H1 (cell line): ENCODE measurements around the gene N4BP3.

Experiments
- ASH2L ChIP-seq: fragments of 200-600, 300-600 bp; sonication (generic); IDR thresholded peaks from one replicate; pipeline ENCODE4 v1.7.1; 2017; ENCODE audit warnings: low read length
- CEBPB ChIP-seq: IDR thresholded peaks from 2 replicates; pipeline ENCODE4 v1.6.1; 2012; ENCODE audit warnings: low read depth, low read length
- CHD2 ChIP-seq: IDR thresholded peaks from 2 replicates; pipeline ENCODE4 v1.6.1; 2012; ENCODE audit warnings: low read length, improper control_type of control experiment
- CTCF ChIP-seq, 3 experiments: IDR thresholded peaks; 1 replicate in 2 of 3; 2 replicates in 1 of 3; pipeline versions ENCODE4 v1.5.1 to v1.6.1; 2011; ENCODE audit warnings: low read length in 3 of 3, mild to moderate bottlenecking in 3 of 3, inconsistent platforms in 2 of 3, low read depth in 1 of 3, moderate library complexity in 1 of 3; ENCODE audit not compliant: insufficient read depth in 1 of 3; ENCODE audit errors: control extremely low read depth in 1 of 3
- EP300 ChIP-seq, 2 experiments: IDR thresholded peaks; 1 replicate in 1 of 2; 2 replicates in 1 of 2; pipeline ENCODE4 v1.6.1; 2011 to 2012; ENCODE audit warnings: low read depth in 2 of 2, low read length in 2 of 2, mild to moderate bottlenecking in 2 of 2, borderline replicate concordance in 1 of 2, inconsistent platforms in 1 of 2, moderate library complexity in 1 of 2
- HDAC2 ChIP-seq, 2 experiments: fragments of 300-600 bp in 1 of 2; sonication (generic) in 1 of 2; IDR thresholded peaks; 2 replicates each; pipeline ENCODE4 v1.6.1; 2011 to 2012; ENCODE audit warnings: low read depth in 2 of 2, low read length in 2 of 2, mild to moderate bottlenecking in 2 of 2, moderate library complexity in 2 of 2, borderline replicate concordance in 1 of 2, inconsistent platforms in 1 of 2
- KDM1A ChIP-seq: fragments of 200-600, 300-600 bp; sonication (generic); IDR thresholded peaks from 2 replicates; pipeline ENCODE4 v1.7.1; 2016; ENCODE audit warnings: mild to moderate bottlenecking, low read length, borderline replicate concordance
- NRF1 ChIP-seq: IDR thresholded peaks from 2 replicates; pipeline ENCODE4 v1.6.1; 2011; ENCODE audit warnings: mild to moderate bottlenecking, low read depth, low read length, improper control_type of control experiment
- POLR2A ChIP-seq, 2 experiments: IDR thresholded peaks; 1 replicate in 1 of 2; 2 replicates in 1 of 2; pipeline ENCODE4 v1.6.1; 2011; ENCODE audit warnings: low read depth in 2 of 2, low read length in 2 of 2, mild to moderate bottlenecking in 2 of 2; ENCODE audit errors: control extremely low read depth in 1 of 2
- RAD21 ChIP-seq, 2 experiments: IDR thresholded peaks in 1 of 2; conservative IDR thresholded peaks in 1 of 2; 2 replicates each; pipeline ENCODE4 v1.6.1; 2011; ENCODE audit warnings: low read depth in 2 of 2, low read length in 2 of 2, improper control_type of control experiment in 1 of 2, inconsistent platforms in 1 of 2, mild to moderate bottlenecking in 1 of 2, moderate library complexity in 1 of 2
- SP2 ChIP-seq: IDR thresholded peaks from 2 replicates; pipeline ENCODE4 v1.6.1; 2012; ENCODE audit warnings: mild to moderate bottlenecking, low read length, inconsistent platforms
- TBP ChIP-seq: IDR thresholded peaks from 2 replicates; pipeline ENCODE4 v1.6.1; 2011; ENCODE audit warnings: low read depth, low read length, improper control_type of control experiment
- TCF12 ChIP-seq: IDR thresholded peaks from 2 replicates; pipeline ENCODE4 v1.6.1; 2011; ENCODE audit warnings: low read depth, mild to moderate bottlenecking, low read length

- TF ChIP-seq POLR2A (IDR thresholded peaks at IDR 0.05; ENCODE audit: control extremely low read depth in 1 of 2, low read depth in 2 of 2, low read length in 2 of 2) = 0 out of 3 replicates have a peak, but pooled peaks of 1 of the 2 experiments have one; percentile 26
- no peak for TF ChIP-seq TCF12
- no peak for TF ChIP-seq NRF1
- no peak for TF ChIP-seq CEBPB
- no peak for TF ChIP-seq CTCF (IDR thresholded peaks at IDR 0.05; ENCODE audit: control extremely low read depth in 1 of 3, insufficient read depth in 1 of 3, low read depth in 1 of 3, low read length in 3 of 3)
- TF ChIP-seq KDM1A = no peak
- TF ChIP-seq RAD21 (IDR thresholded peaks at IDR 0.05 in 1 of 2, conservative IDR thresholded peaks at IDR 0.05 in 1 of 2; ENCODE audit: low read depth in 2 of 2, low read length in 2 of 2) = no peak
- TF ChIP-seq TBP = no peak
- no peak for TF ChIP-seq ASH2L
- no peak for TF ChIP-seq HDAC2 (IDR thresholded peaks at IDR 0.05; ENCODE audit: borderline replicate concordance in 1 of 2, low read depth in 2 of 2, low read length in 2 of 2)
- no peak for TF ChIP-seq SP2
- TF ChIP-seq CHD2 = no peak
- no peak for TF ChIP-seq EP300 (IDR thresholded peaks at IDR 0.05; ENCODE audit: borderline replicate concordance in 1 of 2, low read depth in 2 of 2, low read length in 2 of 2)
These were observed 24.7 kb downstream of the N4BP3 start for GRCh38 chr5:178137991-178138390.
